A172 (cell line): ENCODE measurements around the gene MYO18A. TPM values are rescaled to one million over a fixed set of nuclear protein-coding genes. Genes with fewer than 3 reads are reported as not detected.
A peak's percentile ranks its signal among the peaks of the same experiment; 100 is the strongest.

Source experiments
- DNase-seq: peaks from one replicate; pipeline ENCODE4 v3.0.0-alpha.2; 2015; ENCODE audit warnings: low spot score
- total RNA-seq: library from RNA; depleted of rRNA; stranded (reverse); fragments of >200 nt; shearing (Covaris generic); gene quantifications from 2 replicates; pipeline ENCODE4 v1.2.3, GENCODE V29; 2014

Gene MYO18A
- total RNA-seq, 1 experiment from 2014 or later, result 35.8 TPM

DNA sequence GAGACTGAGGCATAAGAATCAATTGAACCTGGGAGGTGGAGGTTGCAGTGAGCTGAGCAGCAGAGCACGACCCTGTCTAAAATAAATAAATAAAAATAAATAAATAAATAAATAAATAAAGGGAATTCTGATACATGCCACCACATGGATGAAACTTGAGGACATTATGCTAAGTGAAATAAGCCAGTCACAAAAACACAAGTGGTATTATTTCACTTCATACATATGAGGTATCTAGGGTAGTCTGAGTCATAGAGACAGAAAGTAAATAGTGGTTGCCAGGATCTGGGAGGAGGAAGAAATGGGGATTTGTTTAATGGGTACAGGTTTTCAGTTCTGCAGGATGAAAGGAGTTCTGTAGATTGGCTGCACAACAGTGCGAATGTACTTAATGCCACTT is 120.9 kb downstream of the MYO18A start:
- peak; percentile 54 for DNase-seq

DNA sequence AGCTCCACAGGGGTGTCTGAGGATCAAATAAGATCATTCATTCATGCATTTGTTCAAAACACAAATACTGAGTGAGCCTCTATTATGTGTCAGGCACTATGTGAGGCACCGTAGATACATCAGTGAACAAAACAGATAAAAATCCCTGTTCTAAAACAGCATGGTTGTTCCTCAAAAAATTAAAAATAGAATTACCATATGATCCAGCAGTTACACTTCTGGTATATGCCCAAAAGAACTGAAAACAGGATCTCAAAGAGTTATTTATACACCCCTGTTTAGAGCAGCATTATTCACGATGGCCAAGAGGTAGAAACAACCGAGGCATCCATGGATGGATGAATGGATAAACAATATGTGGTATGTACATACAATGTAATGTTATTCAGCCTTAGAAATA is 121.8 kb downstream of the MYO18A start:
- no peak for DNase-seq

DNA sequence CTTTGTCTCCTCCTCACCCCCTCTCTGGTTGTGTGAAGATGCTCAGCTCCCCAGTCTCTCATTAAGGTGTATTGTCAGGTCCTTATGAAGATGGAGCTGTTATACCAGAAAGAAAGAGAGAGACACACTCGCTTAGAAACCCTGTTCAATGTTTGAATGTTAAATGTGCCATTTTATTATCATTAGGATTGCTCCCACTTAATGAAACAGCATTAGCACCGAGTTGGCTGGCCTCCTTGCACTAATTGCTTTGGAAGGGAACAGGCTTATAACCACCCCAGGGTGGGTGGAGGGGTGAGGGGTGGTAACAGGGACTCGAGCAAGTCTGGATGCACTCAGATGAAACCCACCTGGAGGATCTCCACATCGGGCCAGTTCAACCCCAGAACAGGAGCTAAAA is 122.8 kb downstream of the MYO18A start:
- DNase-seq, result no peak

DNA sequence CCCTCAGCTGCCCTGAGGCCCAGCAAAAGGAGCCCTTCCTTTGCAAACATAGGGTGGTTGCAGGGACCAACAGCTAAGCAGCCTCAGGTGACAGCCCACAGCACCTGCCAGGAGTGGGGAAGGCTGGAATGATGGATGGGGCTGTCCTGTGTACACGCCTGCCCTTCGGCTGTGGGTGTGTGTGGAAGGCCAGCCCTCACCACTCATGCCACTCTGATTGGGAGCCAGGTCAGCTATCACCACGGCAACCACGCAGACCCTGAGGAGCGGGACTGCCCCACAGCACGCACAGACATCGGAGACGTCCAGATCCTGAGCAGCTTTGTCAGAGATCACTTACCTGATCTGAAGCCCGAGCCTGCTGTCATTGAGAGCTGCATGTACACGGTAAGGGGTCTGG is 125.4 kb downstream of the MYO18A start:
- no peak for DNase-seq

DNA sequence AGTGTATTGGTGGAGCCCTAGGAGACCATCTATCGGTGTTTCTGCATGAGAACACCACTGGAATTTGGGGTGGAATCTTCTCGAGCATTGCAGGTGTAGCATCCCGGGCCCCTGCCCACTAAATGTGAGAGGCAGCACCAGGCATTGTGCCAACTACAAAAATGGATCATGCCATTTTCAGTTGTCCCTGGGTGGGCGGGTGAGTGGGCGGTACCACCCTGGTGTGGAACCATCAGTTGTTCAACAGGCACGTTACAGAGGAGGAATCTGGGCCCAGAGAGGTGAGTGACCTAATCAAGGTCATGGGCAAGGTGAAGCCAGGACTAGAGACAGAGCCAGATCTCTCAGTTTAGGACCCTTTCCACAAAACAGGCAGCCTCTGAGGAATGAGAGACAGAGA is 128.5 kb downstream of the MYO18A start:
- DNase-seq, result no peak

DNA sequence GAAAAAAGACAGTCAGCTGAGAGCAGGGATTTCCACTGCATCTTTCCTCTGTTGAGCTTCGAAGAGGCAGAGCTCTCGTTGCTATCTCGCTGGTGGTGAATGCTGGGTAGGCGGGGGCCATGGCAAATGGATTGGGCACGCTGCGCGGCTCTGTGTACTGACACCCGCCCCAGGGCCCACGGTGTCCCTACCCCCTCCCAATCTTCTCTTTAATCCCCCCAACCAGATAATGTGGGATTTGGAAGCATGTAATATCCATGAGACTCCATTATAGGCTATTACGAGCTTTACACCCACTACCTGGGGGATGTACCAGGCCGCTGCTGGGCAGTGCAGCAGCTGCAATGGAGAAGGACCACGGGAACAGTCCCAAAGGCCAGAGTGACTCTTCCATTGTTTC is 129.0 kb downstream of the MYO18A start:
- no peak for DNase-seq

DNA sequence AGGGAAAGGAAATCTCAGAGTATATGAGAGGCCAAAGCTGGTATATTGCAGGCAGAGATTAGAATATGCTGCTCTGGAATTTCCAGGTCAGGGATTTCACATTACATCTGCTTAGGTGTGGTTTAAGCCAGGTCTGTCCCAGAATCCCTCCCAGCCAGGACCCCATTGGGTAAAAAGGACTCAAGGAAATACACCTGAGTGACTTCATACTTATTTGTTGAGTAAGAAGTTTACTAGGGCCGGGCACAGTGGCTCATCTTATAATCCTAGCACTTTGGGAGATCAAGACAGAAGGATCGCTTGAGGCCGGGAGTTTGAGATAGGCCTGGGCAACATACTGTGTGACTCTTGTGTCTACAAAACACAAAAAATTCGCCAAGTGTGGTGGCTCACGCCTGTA is 130.0 kb downstream of the MYO18A start:
- DNase-seq, result no peak

DNA sequence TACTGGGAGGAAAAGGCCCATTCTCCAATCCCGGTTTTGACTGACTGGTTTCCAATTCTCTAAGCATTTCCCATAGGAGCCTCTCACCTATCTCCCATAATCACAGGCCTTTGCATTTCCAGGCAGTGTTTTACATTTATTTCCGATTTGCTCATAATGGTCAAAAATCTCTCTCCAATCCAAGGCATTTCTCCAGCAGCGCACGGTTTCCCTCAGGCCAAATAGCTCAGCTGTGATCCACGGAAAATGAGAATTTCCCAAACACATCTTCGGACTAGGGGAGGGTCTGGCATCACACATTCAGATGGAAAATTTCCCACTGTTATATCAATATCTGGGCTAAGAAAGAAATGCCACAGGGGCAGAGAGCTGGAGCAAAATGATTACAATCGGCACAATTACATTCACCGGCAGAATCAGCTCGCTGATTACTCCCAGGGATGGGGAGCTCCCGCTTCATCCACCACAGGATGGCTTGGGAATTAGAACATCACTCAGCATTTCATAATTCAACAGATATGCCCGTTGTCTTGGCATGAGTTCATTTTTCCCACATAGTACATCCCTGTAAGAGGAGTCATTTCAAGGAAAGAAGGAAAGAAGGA is 130.6 kb downstream of the MYO18A start:
- DNase-seq, result no peak

DNA sequence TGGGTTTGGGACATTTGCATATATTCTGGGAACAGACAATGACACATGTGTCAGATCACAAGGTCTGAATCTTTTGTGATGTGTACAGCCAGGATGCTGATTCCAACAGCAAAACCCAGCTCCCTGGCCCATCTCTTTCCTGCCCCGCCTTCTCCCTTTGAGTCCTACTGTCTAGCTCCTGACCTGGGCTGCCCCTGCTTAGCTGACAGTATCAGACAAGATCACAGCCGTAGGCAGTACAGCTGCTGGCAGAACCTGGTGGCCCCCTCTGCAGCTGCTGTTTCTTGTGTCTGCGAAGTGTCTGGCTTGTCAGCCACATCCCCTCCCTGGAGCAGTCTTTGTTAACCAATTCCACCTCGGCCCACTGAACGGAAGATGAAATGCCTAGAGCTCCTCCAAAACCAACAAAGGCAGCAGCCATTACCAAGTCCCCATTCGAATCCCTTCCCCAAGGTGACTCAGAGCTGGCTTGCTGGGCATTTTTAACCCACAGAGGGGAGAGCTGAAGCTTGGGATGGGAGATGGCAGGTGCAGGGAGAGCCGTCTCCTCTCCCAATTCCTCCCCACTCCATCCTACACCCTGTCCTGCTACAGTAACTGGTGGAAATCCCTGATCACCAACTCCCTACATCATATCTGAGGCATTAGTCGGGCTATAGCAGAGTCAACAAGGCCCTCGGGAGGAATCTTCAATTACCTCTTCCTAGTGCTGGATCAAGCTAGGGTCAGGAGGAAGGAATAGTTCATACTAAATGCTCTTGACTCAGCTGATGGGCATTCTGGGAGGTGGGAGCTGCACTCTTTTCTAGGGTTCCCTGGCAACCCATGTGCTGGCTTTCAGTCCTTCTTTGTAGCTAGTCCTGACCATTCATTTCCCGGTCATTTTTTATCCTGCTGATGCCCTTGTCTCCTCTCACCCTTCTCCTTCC is 131.5 kb downstream of the MYO18A start:
- peak; percentile 40 for DNase-seq

DNA sequence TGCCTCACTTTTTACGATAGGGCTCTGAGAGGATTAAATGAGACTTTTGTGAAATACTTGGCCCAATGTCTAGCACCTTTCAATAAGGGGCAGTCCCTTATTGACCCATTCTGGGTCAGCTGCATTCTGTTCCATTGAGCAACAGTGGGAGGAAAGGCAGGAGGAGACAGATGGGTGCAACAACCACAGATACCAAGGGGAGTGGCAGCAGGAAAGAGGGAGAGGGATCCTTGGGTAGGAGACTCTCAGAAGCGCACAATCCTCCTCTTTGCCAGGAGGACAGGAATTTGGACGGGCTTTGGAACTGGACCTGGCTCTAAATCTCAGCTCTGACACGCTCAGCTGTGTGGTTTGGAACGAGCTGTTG is 133.7 kb downstream of the MYO18A start:
- no peak for DNase-seq

DNA sequence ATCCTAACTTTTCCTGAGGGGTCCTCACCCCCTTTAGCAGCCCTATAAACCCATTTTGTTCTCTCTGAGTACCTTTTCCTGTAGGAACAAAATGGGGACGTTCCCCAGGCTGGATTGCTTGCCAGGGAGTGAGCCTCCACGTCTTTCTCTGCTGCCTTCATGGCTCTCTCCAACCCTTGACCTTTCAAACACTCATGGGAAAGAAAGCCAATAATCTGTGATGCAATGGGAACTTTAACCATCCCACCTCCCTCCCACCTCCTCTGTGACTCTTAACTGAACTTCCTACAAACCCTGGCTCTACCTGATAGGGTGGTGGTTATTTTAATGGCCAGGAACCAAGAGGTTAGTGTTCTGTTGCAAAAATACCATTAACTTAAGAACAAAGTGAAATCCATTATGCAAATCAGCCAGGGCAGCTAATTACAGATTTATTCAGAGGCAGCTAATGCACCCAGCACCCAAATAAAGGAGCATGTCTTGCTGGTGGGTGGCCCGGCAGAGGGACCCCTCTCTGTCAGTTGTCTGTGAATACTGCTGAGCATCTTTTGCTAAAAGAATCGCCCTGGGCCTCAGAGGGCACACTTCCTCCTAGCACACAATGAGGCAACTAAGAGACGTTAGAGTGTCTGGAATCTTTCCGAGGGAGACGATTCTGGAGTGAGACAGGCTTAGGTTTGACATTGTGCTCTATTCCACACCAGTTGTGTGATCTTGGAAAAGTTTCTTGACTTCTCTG is 134.3 kb downstream of the MYO18A start:
- no peak for DNase-seq

DNA sequence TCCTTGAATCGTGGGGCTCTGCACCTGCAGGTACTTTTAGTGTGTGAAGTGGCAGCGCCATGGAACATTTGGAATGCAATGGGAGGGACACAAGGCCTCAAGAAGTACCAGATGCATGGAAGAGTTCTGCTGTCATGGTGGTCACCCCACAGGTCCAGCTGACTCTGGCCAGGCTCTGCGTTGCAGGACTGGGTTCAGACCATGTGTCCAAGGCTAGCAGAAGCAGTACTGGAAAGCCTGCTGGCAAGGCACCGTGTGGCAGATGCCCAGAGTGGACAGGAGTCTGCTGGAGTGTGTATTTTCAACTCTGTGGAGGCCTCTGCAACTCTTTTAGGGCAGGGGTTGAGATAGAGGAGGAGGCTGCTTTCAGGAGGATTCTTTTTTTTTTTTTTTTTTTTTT is 135.2 kb downstream of the MYO18A start:
- no peak for DNase-seq

DNA sequence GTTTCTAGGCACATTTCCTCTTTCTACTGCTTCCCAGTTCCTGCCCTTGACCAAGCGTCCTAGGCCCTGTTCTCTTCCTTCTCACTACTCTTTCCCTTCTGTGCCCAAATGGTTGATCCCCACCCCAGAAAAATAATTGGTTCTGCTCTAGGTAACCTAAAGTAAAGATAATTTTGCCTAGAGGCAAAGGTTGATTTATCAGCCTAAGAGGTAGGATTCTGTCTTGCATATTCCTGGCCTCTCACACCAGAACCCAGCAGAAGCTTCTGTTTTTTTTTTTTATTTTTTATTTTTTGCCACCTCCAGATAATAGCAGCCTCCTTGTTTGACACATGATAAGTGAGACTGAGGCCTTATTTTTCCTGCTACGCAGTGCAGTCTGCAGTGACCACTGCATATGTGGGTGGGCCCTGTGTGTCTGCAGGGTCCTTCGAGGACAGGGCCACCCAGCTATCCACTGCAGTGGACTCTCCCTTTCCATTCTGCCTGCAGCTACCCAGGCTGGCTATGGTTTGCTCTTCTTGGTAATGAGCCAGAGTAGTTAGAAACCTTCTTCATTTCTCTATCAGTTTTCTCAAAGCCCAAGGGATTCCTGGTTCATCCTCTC is 136.6 kb downstream of the MYO18A start:
- no peak for DNase-seq

DNA sequence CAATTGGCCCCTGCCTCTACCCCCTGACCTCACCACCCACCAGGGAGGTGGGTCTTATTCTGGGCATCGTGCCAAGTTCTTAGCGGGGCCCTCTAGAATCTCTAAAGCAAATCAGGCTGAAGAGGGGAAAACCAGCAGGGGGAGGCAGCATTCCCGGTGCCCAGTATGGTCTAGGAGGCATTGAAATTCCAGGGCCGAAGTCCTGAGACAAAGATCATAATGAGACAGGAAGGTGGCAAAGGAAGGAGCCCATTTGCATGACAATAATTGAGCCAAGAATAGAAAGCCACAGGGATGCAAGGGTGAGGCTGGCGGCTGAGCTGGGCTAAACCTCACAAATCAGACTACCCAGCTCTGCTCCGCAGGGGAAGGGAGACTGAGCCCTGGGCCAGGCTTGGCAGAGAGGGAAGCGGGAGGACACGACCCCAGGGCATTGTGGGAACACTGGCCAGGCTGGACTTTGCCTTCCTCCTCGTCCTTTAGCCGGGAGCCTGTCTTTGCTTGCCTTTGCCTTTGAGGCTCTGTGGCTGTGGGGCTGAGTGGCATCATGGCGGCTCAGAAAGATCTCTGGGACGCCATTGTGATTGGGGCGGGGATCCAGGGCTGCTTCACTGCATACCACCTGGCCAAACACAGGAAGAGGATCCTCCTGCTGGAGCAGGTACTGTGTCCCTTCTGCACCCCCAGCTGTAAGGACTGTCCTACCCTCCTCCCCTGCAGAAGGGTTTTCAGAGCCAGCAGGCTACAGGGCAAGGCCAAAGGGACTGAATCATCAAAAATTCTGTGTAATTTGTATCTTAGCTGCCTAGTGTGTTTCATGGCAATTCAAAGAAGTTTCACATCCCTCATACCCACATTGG is 137.3 kb downstream of the MYO18A start, which contains the start of gene PIPOX:
Gene PIPOX, plus strand, starts transcription at position 463 of the 860 bp plus-strand sequence. Its CDS starts 85 bp downstream, at position 548.
- DNase-seq, result peak; percentile 65

DNA sequence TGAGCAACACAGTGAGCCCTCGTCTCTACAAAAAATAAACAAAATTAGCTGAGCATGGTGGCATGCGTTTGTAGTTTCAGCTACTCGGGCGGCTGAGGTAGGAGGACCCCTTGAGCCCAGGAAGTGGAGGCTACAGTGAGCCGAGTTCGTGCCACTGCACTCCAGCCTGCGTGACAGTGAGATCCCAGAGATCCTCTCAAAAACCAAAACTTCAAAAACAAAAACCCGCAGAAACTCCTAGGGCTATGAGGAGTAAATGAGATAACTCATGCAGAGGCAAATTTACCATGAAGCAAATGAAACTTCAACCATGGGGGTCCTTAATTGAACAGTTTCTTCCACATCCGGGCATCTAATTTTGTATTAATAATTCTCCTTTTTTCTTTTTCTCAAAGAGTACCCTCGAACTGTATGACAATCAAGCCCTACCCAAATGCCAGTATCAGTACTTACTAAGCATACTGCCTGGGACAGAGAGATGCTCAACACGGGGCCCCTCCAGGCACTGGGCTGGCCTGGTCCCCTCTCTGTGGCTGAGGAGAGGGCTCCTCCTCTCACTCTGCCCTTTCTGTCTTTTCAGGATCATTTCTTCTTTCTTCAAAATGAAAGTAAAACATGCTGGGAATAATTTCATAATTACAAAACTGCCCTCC is 138.0 kb downstream of the MYO18A start:
- no peak for DNase-seq

DNA sequence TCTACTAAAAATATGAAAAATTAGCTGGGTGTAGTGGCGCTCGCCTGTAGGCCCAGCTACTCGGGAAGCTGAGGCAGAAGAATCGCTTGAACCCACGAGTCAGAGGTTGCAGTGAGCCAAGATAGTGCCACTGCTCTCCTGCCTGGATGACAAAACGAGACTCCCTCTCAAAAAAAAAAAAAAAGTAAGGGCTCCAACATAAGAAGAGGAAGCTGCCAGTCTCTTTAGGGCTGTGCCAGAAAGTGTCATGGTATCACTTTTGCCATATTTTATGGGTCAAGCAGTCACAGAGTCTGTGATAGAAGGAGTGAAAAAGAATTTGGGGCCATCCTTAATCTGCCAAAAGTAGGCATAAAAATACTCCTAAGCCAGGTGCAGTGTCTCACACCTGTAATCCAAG is 138.6 kb downstream of the MYO18A start:
- DNase-seq, result no peak

DNA sequence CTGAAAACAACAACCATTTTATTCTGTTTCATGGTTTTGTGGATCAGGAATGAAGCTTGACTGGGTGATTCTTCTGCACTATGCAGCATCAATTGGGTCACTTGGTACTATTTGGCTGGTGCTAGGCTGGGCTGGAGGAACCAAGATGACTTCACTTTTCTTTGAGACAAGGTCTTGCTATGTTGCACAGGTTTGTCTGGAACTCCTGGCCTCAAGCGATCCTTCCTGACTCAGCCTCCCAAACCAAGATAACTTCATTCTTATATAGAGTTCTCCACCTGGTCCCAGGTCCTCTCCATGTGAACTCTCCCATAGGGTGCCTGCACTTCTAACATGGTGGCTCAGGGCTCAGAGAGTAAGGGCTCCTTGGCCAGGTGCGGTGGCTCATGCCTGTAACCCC is 139.1 kb downstream of the MYO18A start:
- no peak for DNase-seq

DNA sequence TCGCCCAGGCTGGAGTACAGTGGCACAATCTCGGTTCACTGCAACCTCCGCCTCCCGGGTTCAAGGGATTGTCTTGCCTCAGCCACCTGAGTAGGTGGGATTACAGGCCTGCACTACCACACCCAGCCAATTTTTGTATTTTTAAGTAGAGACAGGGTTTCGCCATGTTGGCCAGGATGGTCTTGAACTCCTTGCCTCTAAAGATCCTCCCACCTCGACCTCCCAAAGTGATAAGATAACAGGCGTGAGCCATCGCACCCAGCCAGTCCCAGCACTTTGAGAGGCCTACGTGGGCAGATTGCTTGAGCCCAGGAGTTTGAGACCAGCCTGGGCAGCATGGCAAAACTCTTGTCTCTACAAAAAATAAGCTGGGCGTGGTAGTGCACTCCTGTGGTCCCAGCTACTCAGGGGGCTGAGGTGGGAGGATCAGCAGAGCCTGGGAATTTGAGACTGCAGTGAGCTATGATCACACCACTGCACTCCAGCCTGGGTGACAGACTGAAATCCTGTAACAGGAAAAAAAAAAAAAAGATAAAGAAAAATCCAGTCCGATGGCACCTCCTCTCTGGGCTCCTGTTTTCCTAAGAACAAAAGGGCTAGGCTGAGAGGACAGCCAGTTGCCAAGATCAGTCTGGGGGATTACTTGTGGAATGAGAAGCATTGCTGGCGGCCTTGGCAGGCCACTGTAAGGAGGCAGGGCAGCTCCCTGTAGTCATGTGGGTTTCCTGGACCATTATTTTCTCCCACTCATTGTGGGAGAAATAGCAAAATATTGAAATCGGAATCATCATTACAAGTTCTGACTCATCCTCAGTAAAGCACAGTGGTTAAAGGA is 140.2 kb downstream of the MYO18A start:
- DNase-seq, result peak; percentile 87

DNA sequence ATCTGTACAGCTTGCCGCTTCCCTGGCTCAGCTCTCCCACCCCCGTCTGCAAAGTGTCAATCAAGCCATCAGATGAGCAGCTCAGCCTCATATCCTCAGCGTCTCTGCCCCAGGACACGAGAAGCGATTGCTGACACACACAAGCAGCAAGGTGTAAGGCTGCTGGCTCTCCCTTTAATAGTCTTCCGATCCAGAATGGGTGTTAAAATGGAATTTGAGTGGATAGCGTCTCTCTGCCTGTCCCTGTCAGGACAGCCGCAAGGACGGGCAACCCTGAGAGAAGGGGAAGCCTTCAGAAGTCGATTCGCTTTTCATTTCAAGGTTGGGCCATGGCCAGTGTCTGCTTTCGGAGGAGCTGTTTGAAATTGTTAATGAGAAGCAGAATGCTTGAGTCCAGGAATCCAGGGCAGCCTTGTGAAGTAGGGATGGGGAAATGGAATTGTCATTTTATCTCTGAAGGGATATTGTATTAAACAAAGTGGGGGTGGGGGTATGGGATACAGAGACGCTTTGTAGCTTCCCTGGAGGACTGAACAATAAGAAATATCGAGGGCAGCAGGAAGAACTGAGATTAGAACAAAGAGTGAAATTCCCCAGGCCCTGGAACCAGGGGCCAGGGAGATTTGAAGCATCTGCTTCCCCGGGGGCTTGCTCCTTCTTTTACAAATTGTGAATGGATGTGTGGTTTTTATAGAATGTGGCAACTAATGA is 142.0 kb downstream of the MYO18A start:
- no peak for DNase-seq
